Measurements from ENCODE around the gene ENTPD1. TPM values are rescaled to one million over a fixed set of nuclear protein-coding genes. Genes with fewer than 3 reads are reported as not detected.

Gene ENTPD1
- total and polyA plus RNA-seq, 10 of the 15 experiments (the other 5 are each of a cell fraction or from before 2014, with no cell fraction given): 110 to 413 (median 161) TPM

DNA sequence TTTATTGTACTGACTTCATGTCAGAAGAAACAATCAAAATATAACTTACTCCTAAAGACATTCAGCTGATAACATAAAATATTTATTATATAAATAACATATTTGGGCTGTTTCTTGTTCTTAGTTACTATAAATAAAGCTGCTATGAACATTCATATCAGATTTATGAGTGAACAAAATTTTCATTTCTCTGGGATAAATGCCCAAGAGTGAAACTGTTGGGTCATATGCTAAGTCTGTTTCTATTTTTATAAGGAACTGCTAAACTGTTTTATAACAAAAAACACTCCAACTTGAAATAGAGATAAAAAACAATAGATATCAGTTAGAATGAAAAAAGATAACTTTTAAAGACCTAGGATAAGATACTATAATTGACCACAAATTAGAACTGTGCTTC is 125.4 kb downstream of the ENTPD1 start:
- Histone ChIP-seq H3K27me3 (replicated peaks in 1 of 2; ENCODE audit: control insufficient read depth in 2 of 2, insufficient read depth in 2 of 2, low read length in 1 of 2) (no peaks in the 10 kb centered on the region), H3K4me2 (ENCODE audit: control insufficient read depth, insufficient read depth) (no peak overlapping the region), H3K9ac (ENCODE audit: control insufficient read depth, insufficient read depth, low read length) (no peak overlapping the region), H3K36me3 (ENCODE audit: control insufficient read depth in 2 of 2, insufficient read depth in 2 of 2, low read length in 1 of 2) (peaks cover 0 to 2% of the 10 kb centered on the region in 2 experiments; a peak in 1 of 4 replicates), H4K20me1 (ENCODE audit: control insufficient read depth, insufficient read depth) (no peaks in the 10 kb centered on the region), H3K4me1 (ENCODE audit: control insufficient read depth, insufficient read depth, low read length) (peaks cover 16% of the 10 kb centered on the region; the same call in 1 of the 2 replicates), H3K79me2 (ENCODE audit: control insufficient read depth, insufficient read depth, low read length) (no peaks in the 10 kb centered on the region), H3K4me3 (no peak overlapping the region), H2AFZ (ENCODE audit: control insufficient read depth, low read depth, low read length) (no peak overlapping the region), H3K27ac (ENCODE audit: control insufficient read depth, insufficient read depth) (no peak overlapping the region), H3K9me3 (replicated peaks; ENCODE audit: control insufficient read depth, insufficient read depth, low read length) (no peaks in the 10 kb centered on the region)
- BruUV-seq (replicated peaks): no TSS peak
- ATAC-seq: no peak
- RAD21 ChIA-PET (ENCODE audit: unreplicated experiment): interaction anchor here (1.2 kb wide), 1 partner anchor 187 kb away, joined by 3 read pairs; the partner anchor contains the start of gene TCTN3
- CTCF ChIA-PET: interaction anchor here (1.9 kb wide), 1 partner anchor 187 kb away, joined by 9 read pairs; the partner anchor contains the start of gene TCTN3
- no peak for FAIRE-seq
- in situ Hi-C loops (cut with MboI) (no loop called here), intact Hi-C loops (cut with micrococcal nuclease; ENCODE audit: unreplicated experiment) (no loop called here)
- no peak for DNase-seq (ENCODE audit: low read depth, low spot score)
- SMC1A ChIA-PET (ENCODE audit: uncharacterized antibody, unreplicated experiment): interaction anchor here (1.2 kb wide), 1 partner anchor 8 kb away, joined by 4 read pairs; no protein-coding TSS in a partner anchor
- POLR2A ChIA-PET: interaction anchor here (0.8 to 1.0 kb wide), 2 partner anchors 9 to 188 kb away, joined by 3 read pairs; partner anchors contain the start of gene TCTN3
- TF ChIP-seq, protein P1, sequence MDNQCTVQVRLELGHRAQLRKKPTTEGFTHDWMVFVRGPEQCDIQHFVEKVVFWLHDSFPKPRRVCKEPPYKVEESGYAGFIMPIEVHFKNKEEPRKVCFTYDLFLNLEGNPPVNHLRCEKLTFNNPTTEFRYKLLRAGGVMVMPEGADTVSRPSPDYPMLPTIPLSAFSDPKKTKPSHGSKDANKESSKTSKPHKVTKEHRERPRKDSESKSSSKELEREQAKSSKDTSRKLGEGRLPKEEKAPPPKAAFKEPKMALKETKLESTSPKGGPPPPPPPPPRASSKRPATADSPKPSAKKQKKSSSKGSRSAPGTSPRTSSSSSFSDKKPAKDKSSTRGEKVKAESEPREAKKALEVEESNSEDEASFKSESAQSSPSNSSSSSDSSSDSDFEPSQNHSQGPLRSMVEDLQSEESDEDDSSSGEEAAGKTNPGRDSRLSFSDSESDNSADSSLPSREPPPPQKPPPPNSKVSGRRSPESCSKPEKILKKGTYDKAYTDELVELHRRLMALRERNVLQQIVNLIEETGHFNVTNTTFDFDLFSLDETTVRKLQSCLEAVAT (IDR thresholded peaks at IDR 0.05): no peak
- TF ChIP-seq IRF4 (IDR thresholded peaks at IDR 0.05; ENCODE audit: low read depth, low read length) (no peak), ZNF592 (IDR thresholded peaks at IDR 0.05) (no peak), CBX5 (IDR thresholded peaks at IDR 0.05; ENCODE audit: low read depth) (no peak), CEBPZ (IDR thresholded peaks at IDR 0.05; ENCODE audit: low read depth, low read length) (no peak), GABPA (IDR thresholded peaks at IDR 0.05; ENCODE audit: low read depth) (no peak), RB1 (IDR thresholded peaks at IDR 0.05; ENCODE audit: borderline replicate concordance) (no peak), CHD1 (IDR thresholded peaks at IDR 0.05; ENCODE audit: low read depth, low read length) (no peak), MYB (IDR thresholded peaks at IDR 0.05; ENCODE audit: borderline replicate concordance, low read depth, low read length) (no peak), KLF5 (IDR thresholded peaks at IDR 0.05; ENCODE audit: partially characterized antibody) (no peak), SPI1 (IDR thresholded peaks at IDR 0.05; ENCODE audit: borderline replicate concordance, insufficient read depth, low read depth, low read length) (no peak), YY1 (IDR thresholded peaks at IDR 0.05; ENCODE audit: low read depth, low read length) (no peak)
